Sigmoid colon (tissue), 7 donors: ENCODE data around the gene CD247. TPM values are rescaled to one million over a fixed set of nuclear protein-coding genes. Genes with fewer than 3 reads are reported as not detected.
A peak's percentile ranks its signal among the peaks of the same experiment; 100 is the strongest.

Experiments used
- DNase-seq: peaks from one replicate; pipeline ENCODE4 v3.0.0-alpha.2; 2019
- H3K27ac ChIP-seq, 4 donors: fragments of 200-600 bp; sonication (generic); one replicate each; pipeline ENCODE4 v1.5.1; 2016 to 2019; ENCODE audit warnings: mild to moderate bottlenecking in 1 of 4
- H3K27me3 ChIP-seq, 3 donors: fragments of 200-600 bp; sonication (generic); one replicate each; pipeline ENCODE4 v1.5.1; 2019; ENCODE audit warnings: mild to moderate bottlenecking in 1 of 3
- H3K36me3 ChIP-seq, 4 donors: fragments of 200-600 bp; sonication (generic); one replicate each; pipeline ENCODE4 v1.5.1; 2016 to 2019
- H3K4me1 ChIP-seq, 4 donors: fragments of 200-600 bp; sonication (generic); one replicate each; pipeline ENCODE4 v1.5.1; 2017 to 2019
- H3K4me3 ChIP-seq, 4 donors: fragments of 200-600 bp; sonication (generic); one replicate each; pipeline ENCODE4 v1.5.1; 2017 to 2019; ENCODE audit warnings: mild to moderate bottlenecking in 2 of 4, moderate library complexity in 1 of 4
- H3K9me3 ChIP-seq, 4 donors: fragments of 200-600 bp in 3 of 4; sonication (generic) in 3 of 4; one replicate each; pipeline versions ENCODE4 v1.5.1 to v1.6.1; 2013 to 2019
- EP300 ChIP-seq, 4 donors: sonication (generic); formaldehyde crosslinking; IDR thresholded peaks; one replicate each; pipeline ENCODE4 v1.6.1; 2017; ENCODE audit warnings: antibody characterized with exemption in 4 of 4
- POLR2A ChIP-seq, 2 donors: fragments of 450-650 bp; IDR thresholded peaks; one replicate each; pipeline ENCODE4 v1.6.1; 2016; ENCODE audit warnings: antibody characterized with exemption in 2 of 2, mild to moderate bottlenecking in 2 of 2, moderate library complexity in 2 of 2
- POLR2AphosphoS5 ChIP-seq, 4 donors: sonication (generic); formaldehyde crosslinking; IDR thresholded peaks; one replicate each; pipeline ENCODE4 v1.6.1; 2017; ENCODE audit warnings: antibody characterized with exemption in 4 of 4
- WGBS, 2 donors: extraction: QIAGEN DNeasy Blood & Tissue Kit; methylation state at CpG; one replicate each; pipeline ENCODE4 v1.1.7; 2013; 5-methylcytosine and 5-hydroxymethylcytosine counted together
- intact Hi-C: fragments of 100-400 bp; cut with DNase I; formaldehyde crosslinking; loops from one replicate; pipeline ENCODE4 v1.15.1; 2023
- polyA plus RNA-seq, 3 donors: library from polyadenylated mRNA; stranded (reverse); fragments of 200-250 nt; gene quantifications; one replicate each; pipeline ENCODE4 v1.2.3, GENCODE V29; 2013
- total RNA-seq, 4 donors: library from RNA; depleted of rRNA; stranded (reverse); fragments of >200 nt; gene quantifications; one replicate each; pipeline ENCODE4 v1.1.0, GENCODE V29; 2016
- TF ChIP-seq, protein P1 (sequence below), 4 experiments: fragments of 450-650 bp in 3 of 4; fragments of 200-600 bp in 1 of 4; IDR thresholded peaks; one replicate each; pipeline ENCODE4 v1.5.1; 2016 to 2019; ENCODE audit warnings: antibody characterized with exemption in 4 of 4, mild to moderate bottlenecking in 3 of 4, moderate library complexity in 2 of 4
- donor health status: healthy with polysubstance abuse.
- donor health status: Bipolar disorder and iron deficiency.
- donor health status: healthy.

Gene CD247
- total and polyA plus RNA-seq, 7 donors: 0.36 to 20.3 (median 1.4) TPM; not detected in 3

- Histone ChIP-seq H3K9me3 (no peaks in the 10 kb centered on the region), H3K4me3 (no peak overlapping the region), H3K27ac (no peak overlapping the region), H3K4me1 (no peaks in the 10 kb centered on the region), H3K36me3 (no peaks in the 10 kb centered on the region), H3K27me3 (no peaks in the 10 kb centered on the region)
- 74 to 88% methylated on average over 10 of the region's 10 CpGs for WGBS, 2 donors
- no peak for DNase-seq
- intact Hi-C loops: no loop called here
- TF ChIP-seq POLR2A (IDR thresholded peaks at IDR 0.05): no peak
- no peak for TF ChIP-seq POLR2AphosphoS5 (IDR thresholded peaks at IDR 0.05)
- TF ChIP-seq, protein P1, sequence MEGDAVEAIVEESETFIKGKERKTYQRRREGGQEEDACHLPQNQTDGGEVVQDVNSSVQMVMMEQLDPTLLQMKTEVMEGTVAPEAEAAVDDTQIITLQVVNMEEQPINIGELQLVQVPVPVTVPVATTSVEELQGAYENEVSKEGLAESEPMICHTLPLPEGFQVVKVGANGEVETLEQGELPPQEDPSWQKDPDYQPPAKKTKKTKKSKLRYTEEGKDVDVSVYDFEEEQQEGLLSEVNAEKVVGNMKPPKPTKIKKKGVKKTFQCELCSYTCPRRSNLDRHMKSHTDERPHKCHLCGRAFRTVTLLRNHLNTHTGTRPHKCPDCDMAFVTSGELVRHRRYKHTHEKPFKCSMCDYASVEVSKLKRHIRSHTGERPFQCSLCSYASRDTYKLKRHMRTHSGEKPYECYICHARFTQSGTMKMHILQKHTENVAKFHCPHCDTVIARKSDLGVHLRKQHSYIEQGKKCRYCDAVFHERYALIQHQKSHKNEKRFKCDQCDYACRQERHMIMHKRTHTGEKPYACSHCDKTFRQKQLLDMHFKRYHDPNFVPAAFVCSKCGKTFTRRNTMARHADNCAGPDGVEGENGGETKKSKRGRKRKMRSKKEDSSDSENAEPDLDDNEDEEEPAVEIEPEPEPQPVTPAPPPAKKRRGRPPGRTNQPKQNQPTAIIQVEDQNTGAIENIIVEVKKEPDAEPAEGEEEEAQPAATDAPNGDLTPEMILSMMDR (IDR thresholded peaks at IDR 0.05): no peak
- TF ChIP-seq EP300 (IDR thresholded peaks at IDR 0.05): no peak
Observed at GRCh38 chr1:167472752-167473521, 45.4 kb downstream of the CD247 start.

DNA sequence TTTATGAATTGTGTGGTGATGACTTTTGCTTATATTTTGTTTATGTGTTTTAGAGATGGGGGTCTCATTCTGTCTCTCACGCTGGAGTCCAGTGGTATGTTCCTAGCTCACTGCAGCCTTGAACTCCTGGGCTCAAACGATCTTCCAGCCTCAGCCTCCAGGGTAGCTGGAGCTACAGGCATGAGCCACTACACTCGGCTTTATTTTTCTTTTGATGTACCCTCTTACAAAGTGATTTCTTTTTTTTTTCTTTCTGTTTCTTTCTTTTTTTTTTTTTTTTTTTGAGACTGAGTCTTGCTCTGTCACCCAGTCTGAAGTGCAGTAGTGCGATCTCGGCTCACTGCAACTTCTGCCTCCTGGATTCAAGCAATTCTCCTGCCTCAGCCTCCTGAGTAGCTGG is 46.8 kb downstream of the CD247 start:
- no peak for DNase-seq
- no peaks in the 10 kb centered on the region for H3K9me3 ChIP-seq
- H3K27ac ChIP-seq: no peak overlapping the region
- no peak for TF ChIP-seq EP300 (IDR thresholded peaks at IDR 0.05)
- TF ChIP-seq, protein P1 (IDR thresholded peaks at IDR 0.05): no peak
- no peak for TF ChIP-seq POLR2A (IDR thresholded peaks at IDR 0.05)
- TF ChIP-seq POLR2AphosphoS5 (IDR thresholded peaks at IDR 0.05): no peak
- intact Hi-C loops: no loop called here
- 77 to 86% methylated on average over 5 of the region's 5 CpGs for WGBS, 2 donors
- H3K36me3 ChIP-seq: no peaks in the 10 kb centered on the region
- peaks cover 0 to 6% (median 0%) of the 10 kb centered on the region in 4 donors for H3K4me1 ChIP-seq
- H3K27me3 ChIP-seq: no peaks in the 10 kb centered on the region
- no peak overlapping the region for H3K4me3 ChIP-seq

DNA sequence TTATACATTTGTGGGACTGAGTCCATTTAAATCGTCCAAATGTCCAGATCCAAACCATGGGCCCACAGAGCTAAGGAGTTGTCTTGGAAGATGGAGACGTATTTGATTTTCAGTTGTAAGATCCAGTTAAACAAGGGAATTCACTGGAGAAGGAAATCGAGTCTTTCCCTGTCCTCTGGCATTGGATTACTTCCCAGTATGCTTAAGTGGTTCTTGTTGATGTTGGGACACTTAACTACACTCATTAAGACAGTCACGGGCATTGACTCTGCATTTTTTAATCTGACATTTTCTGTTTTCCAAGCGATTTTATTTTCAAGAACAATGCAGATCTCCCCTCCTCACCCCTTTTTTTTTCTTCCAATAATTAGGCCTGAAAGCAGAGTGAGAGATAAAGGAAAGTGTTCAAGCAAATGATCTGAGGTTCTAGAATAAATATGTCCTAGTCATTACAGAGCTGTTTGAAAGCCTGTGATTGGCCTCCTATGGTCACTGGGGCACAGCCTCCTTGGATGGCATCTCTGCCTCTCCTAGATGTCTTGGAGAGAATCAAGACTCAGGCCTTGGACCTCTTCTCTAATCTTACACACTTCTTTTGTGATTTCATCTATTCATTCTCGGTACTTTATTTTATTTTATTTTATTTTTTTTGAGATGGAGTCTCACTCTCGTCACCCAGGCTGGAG is 48.9 kb downstream of the CD247 start:
- Histone ChIP-seq H3K27me3 (no peaks in the 10 kb centered on the region), H3K4me1 (peaks cover 0 to 6% (median 0%) of the 10 kb centered on the region in 4 donors), H3K36me3 (no peaks in the 10 kb centered on the region), H3K9me3 (no peaks in the 10 kb centered on the region), H3K4me3 (no peak overlapping the region), H3K27ac (no peak overlapping the region)
- intact Hi-C loops: no loop called here
- WGBS, 2 donors: 79 to 81% methylated on average over 7 of the region's 7 CpGs
- peak; percentile 2 for DNase-seq
- TF ChIP-seq POLR2AphosphoS5 (IDR thresholded peaks at IDR 0.05) (no peak), POLR2A (IDR thresholded peaks at IDR 0.05) (no peak), EP300 (IDR thresholded peaks at IDR 0.05) (no peak)
- TF ChIP-seq, protein P1 (IDR thresholded peaks at IDR 0.05): no peak

DNA sequence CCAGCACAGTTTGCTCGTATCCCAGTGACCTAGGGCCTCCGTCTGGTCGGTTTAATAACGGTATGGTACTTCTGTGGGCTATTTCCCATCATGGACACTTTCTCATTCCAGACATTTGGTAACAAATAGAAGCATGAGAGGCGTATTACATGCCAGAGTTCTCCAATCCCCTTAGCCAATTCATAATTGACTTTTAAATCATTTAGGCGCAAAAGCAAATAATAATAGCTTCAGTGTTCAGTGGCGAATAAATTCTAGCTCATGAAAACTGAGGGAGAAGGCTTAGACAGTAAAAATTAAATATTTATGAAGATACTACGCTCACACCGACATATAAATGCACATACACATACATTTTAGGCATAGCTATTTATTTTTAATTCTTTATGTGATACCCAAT is 50.6 kb downstream of the CD247 start:
- no peak for DNase-seq
- Histone ChIP-seq H3K36me3 (no peaks in the 10 kb centered on the region), H3K4me1 (peaks cover 0 to 6% (median 0%) of the 10 kb centered on the region in 4 donors), H3K4me3 (no peak overlapping the region), H3K27me3 (no peaks in the 10 kb centered on the region), H3K9me3 (no peaks in the 10 kb centered on the region), H3K27ac (peak overlapping the region in 1 of 4 donors; percentile 31)
- WGBS, 2 donors: 79 to 84% methylated on average over 9 of the region's 9 CpGs
- TF ChIP-seq, protein P1 (IDR thresholded peaks at IDR 0.05): no peak
- TF ChIP-seq EP300 (IDR thresholded peaks at IDR 0.05): no peak
- no peak for TF ChIP-seq POLR2AphosphoS5 (IDR thresholded peaks at IDR 0.05)
- no peak for TF ChIP-seq POLR2A (IDR thresholded peaks at IDR 0.05)
- intact Hi-C loops: no loop called here
